Thoracic aorta (tissue), 2 donors: ENCODE results near the gene KIF1B. TPM values are rescaled to one million over a fixed set of nuclear protein-coding genes. Genes with fewer than 3 reads are reported as not detected.

Experiments
- ATAC-seq: fragments of 150-250 bp; one replicate; pipeline ENCODE4 v1.8.0; 2017; ENCODE audit warnings: low read depth; ENCODE audit not compliant: insufficient number of reproducible peaks, low FRiP score
- DNase-seq: peaks from one replicate; pipeline ENCODE4 v3.0.0-alpha.2; 2020; ENCODE audit warnings: low spot score
- H3K27ac ChIP-seq, 2 donors: fragments of 200-600 bp; sonication (generic); 1 replicate in 1 of 2; 2 replicates in 1 of 2; pipeline ENCODE4 v1.5.1; 2016; ENCODE audit warnings: mild to moderate bottlenecking in 2 of 2, moderate library complexity in 2 of 2
- H3K27me3 ChIP-seq: fragments of 200-600 bp; sonication (generic); replicated peaks from 2 replicates; pipeline ENCODE4 v1.6.0; 2016; ENCODE audit warnings: mild to moderate bottlenecking; ENCODE audit not compliant: insufficient read depth
- H3K36me3 ChIP-seq: fragments of 200-600 bp; sonication (generic); one replicate; pipeline ENCODE4 v1.5.1; 2016
- H3K4me1 ChIP-seq, 2 donors: fragments of 200-600 bp; sonication (generic); 1 replicate in 1 of 2; 2 replicates in 1 of 2; pipeline versions ENCODE4 v1.5.1 to v1.6.0; 2016; ENCODE audit warnings: low read depth in 2 of 2, mild to moderate bottlenecking in 1 of 2; ENCODE audit not compliant: control insufficient read depth in 1 of 2
- H3K4me3 ChIP-seq: fragments of 200-600 bp; sonication (generic); 2 replicates; pipeline ENCODE4 v1.5.1; 2016; ENCODE audit warnings: mild to moderate bottlenecking
- H3K9me3 ChIP-seq: fragments of 200-600 bp; sonication (generic); 2 replicates; pipeline ENCODE4 v1.5.1; 2016
- total RNA-seq, 2 donors: library from RNA; depleted of rRNA; stranded (reverse); fragments of >200 nt; gene quantifications; one replicate each; pipeline versions ENCODE4 v1.1.0 to v1.2.3, GENCODE V29; 2016
- TF ChIP-seq, protein P1 (sequence below): fragments of 200-600 bp; sonication (generic); IDR thresholded peaks from one replicate; pipeline ENCODE4 v1.5.1; 2019; ENCODE audit warnings: antibody characterized with exemption

The KIF1B gene
- total RNA-seq, 2 donors from 2014 or later = 40.1 to 64.3 TPM

GRCh38 chr1:10267921-10268320 is 57.6 kb downstream of the KIF1B start:
- H3K27me3 ChIP-seq = no peaks in the 10 kb centered on the region
- H3K4me1 ChIP-seq = peaks cover 0 to 15% of the 10 kb centered on the region in 2 donors
- H3K36me3 ChIP-seq = peaks cover 24% of the 10 kb centered on the region
- TF ChIP-seq, protein P1, sequence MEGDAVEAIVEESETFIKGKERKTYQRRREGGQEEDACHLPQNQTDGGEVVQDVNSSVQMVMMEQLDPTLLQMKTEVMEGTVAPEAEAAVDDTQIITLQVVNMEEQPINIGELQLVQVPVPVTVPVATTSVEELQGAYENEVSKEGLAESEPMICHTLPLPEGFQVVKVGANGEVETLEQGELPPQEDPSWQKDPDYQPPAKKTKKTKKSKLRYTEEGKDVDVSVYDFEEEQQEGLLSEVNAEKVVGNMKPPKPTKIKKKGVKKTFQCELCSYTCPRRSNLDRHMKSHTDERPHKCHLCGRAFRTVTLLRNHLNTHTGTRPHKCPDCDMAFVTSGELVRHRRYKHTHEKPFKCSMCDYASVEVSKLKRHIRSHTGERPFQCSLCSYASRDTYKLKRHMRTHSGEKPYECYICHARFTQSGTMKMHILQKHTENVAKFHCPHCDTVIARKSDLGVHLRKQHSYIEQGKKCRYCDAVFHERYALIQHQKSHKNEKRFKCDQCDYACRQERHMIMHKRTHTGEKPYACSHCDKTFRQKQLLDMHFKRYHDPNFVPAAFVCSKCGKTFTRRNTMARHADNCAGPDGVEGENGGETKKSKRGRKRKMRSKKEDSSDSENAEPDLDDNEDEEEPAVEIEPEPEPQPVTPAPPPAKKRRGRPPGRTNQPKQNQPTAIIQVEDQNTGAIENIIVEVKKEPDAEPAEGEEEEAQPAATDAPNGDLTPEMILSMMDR = no peak
- DNase-seq (no peak), ATAC-seq (no peak)
- no peak overlapping the region for H3K4me3 ChIP-seq
- H3K9me3 ChIP-seq = no peaks in the 10 kb centered on the region
- peak overlapping the region in 1 of 2 donors; percentile 18 for H3K27ac ChIP-seq

DNA sequence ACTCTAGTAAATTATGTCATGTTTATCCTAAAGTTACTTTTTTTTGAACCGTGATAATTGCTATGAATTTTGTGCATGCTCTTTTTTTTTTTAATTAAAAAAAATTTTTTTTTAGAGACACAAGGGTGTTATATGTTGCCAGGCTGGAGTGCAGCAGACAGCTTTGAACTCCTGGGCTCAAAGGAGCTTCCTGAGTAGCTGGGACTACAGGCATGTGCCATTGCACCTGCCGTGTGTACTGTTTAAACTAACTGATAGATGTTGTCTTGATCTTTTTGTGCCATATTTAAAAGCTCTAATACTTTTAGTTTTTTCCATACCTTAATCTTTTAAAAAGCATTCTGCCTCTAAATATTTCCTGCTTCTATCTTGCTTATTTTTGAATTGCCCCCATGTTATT is 60.7 kb downstream of the KIF1B start:
- H3K27ac ChIP-seq = no peak overlapping the region
- no peaks in the 10 kb centered on the region for H3K9me3 ChIP-seq
- DNase-seq = no peak
- peaks cover 0 to 15% of the 10 kb centered on the region in 2 donors for H3K4me1 ChIP-seq
- TF ChIP-seq, protein P1 = no peak
- no peaks in the 10 kb centered on the region for H3K27me3 ChIP-seq
- peaks cover 16% of the 10 kb centered on the region for H3K36me3 ChIP-seq
- H3K4me3 ChIP-seq = no peak overlapping the region
- ATAC-seq = no peak

DNA sequence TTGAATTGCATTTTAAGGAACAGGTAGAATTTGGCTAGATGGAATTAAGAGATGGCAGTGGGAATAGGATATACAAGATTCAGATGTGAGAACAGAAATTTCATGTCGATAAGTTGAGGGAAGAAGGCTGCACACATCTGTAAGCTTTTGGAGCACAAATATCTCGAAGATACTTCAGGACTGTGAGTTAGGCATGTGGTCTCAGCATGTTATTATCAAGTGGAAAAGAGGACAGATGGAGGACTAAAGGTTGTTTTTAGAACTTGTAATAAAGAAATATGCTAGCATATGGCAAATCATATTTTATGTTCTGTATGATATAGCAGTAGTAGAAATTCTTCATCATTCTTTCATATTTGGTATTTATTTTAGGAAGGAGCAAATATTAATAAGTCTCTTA is 61.5 kb downstream of the KIF1B start:
- peaks cover 16% of the 10 kb centered on the region for H3K36me3 ChIP-seq
- no peak overlapping the region for H3K4me3 ChIP-seq
- TF ChIP-seq, protein P1 = no peak

GRCh38 chr1:10272274-10272673 is 61.9 kb downstream of the KIF1B start:
- peaks cover 19% of the 10 kb centered on the region for H3K36me3 ChIP-seq
- no peak for DNase-seq
- H3K4me3 ChIP-seq = no peak overlapping the region
- H3K27ac ChIP-seq = no peak overlapping the region
- TF ChIP-seq, protein P1 = no peak
- peaks cover 0 to 10% of the 10 kb centered on the region in 2 donors for H3K4me1 ChIP-seq
- H3K27me3 ChIP-seq = no peaks in the 10 kb centered on the region
- ATAC-seq = no peak
- no peaks in the 10 kb centered on the region for H3K9me3 ChIP-seq

More for the DNA sequence above, 61.5 kb downstream of the KIF1B start:
- Histone ChIP-seq H3K27me3 (no peaks in the 10 kb centered on the region), H3K9me3 (no peaks in the 10 kb centered on the region), H3K27ac (no peak overlapping the region), H3K4me1 (peaks cover 0 to 15% of the 10 kb centered on the region in 2 donors)
- DNase-seq (no peak), ATAC-seq (no peak)

DNA sequence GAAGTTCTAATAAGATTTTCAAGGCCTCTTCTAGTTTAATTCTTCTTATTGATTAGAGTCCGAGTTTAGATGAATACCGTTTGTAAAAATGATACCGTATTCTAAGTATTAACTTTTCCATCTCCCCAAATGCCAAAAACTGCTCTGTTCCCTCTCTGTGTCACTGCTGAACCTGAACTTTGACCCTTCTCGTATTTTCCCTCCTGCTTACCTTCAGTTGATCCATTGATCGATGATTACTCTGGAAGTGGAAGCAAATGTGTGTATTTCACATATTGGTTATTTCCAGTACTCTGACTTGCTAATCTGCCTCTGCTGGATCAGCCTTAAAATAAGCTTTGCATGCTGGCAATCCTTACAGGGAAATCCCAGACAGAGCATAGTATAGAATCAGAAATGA is 68.5 kb downstream of the KIF1B start:
- DNase-seq (no peak), ATAC-seq (no peak)
- no peak overlapping the region for H3K4me3 ChIP-seq
- H3K27ac ChIP-seq = no peak overlapping the region
- no peaks in the 10 kb centered on the region for H3K9me3 ChIP-seq
- H3K4me1 ChIP-seq = peaks cover 4 to 11% of the 10 kb centered on the region in 2 donors
- peaks cover 38% of the 10 kb centered on the region for H3K36me3 ChIP-seq
- no peaks in the 10 kb centered on the region for H3K27me3 ChIP-seq
- TF ChIP-seq, protein P1 = no peak
